HL-60 (cell line): ENCODE data around the gene SECTM1.
A peak's percentile ranks its signal among the peaks of the same experiment; 100 is the strongest.

Source experiments
- DNase-seq, 2 experiments: peaks; one replicate each; pipeline ENCODE4 v3.0.0-alpha.2; 2010 to 2020; ENCODE audit warnings: low read depth in 1 of 2, low spot score in 1 of 2
- H3K27ac ChIP-seq: fragments of 250-450 bp; sonication (Bioruptor Pico); replicated peaks from 2 replicates; pipeline ENCODE4 v1.5.1; 2020; ENCODE audit warnings: mild to moderate bottlenecking, moderate library complexity
- H3K27me3 ChIP-seq: fragments of 250-450 bp; sonication (Bioruptor Pico); 2 replicates; pipeline ENCODE4 v1.5.1; 2021; ENCODE audit warnings: mild to moderate bottlenecking, moderate library complexity; ENCODE audit not compliant: insufficient read depth, poor library complexity, severe bottlenecking
- H3K4me3 ChIP-seq: replicated peaks from 2 replicates; pipeline ENCODE4 v1.5.1; 2011; ENCODE audit warnings: mild to moderate bottlenecking, control low read depth, low read length; ENCODE audit not compliant: insufficient read depth
- CTCF ChIP-seq: IDR thresholded peaks from one replicate; pipeline ENCODE4 v1.5.1; 2011; ENCODE audit warnings: low read length, control low read depth, inconsistent platforms; ENCODE audit not compliant: insufficient read depth
- GABPA ChIP-seq: IDR thresholded peaks from 2 replicates; pipeline ENCODE4 v1.6.1; 2012; ENCODE audit warnings: low read depth
- POLR2AphosphoS5 ChIP-seq: IDR thresholded peaks from 2 replicates; pipeline ENCODE4 v1.6.1; 2012; ENCODE audit warnings: low read depth
- REST ChIP-seq: IDR thresholded peaks from 2 replicates; pipeline ENCODE4 v1.6.1; 2012; ENCODE audit warnings: low read depth; ENCODE audit not compliant: insufficient replicate concordance
- SPI1 ChIP-seq: IDR thresholded peaks from 2 replicates; pipeline ENCODE4 v1.6.1; 2012; ENCODE audit warnings: low read depth, mild to moderate bottlenecking, borderline replicate concordance

SECTM1 gene

GRCh38 chr17:82317394-82318168 is 16.0 kb downstream of the SECTM1 start, which contains the start of gene CD7:
TSS of gene CD7 (minus strand) at chr17:82317608. CDS start at chr17:82317495, 113 bp downstream.
- peaks cover 15% of the 10 kb centered on the region for H3K27me3 ChIP-seq
- no peak within 1 kb of the TSS for H3K4me3 ChIP-seq
- no peak within 1 kb of the TSS for H3K27ac ChIP-seq
- DNase-seq: no peak
- TF ChIP-seq GABPA (no peak), REST (no peak), POLR2AphosphoS5 (no peak), SPI1 (no peak), CTCF (no peak)

GRCh38 chr17:82316651-82317393 is 16.7 kb downstream of the SECTM1 start:
- H3K27me3 ChIP-seq: peaks cover 11% of the 10 kb centered on the region
- no peak overlapping the region for H3K27ac ChIP-seq
- DNase-seq: no peak
- H3K4me3 ChIP-seq: no peak overlapping the region
- TF ChIP-seq CTCF (no peak), GABPA (no peak), REST (no peak), POLR2AphosphoS5 (no peak), SPI1 (no peak)

GRCh38 chr17:82315703-82316358 is 17.7 kb downstream of the SECTM1 start:
- peak in 1 of 2 experiments; percentile 23 for DNase-seq
- Histone ChIP-seq H3K27me3 (peaks cover 7% of the 10 kb centered on the region), H3K4me3 (no peak overlapping the region), H3K27ac (no peak overlapping the region)
- TF ChIP-seq REST (no peak), SPI1 (no peak), CTCF (no peak), POLR2AphosphoS5 (no peak), GABPA (no peak)
